NK-92 (cell line): ENCODE measurements around the gene DISC1.

ENCODE experiments used
- DNase-seq: peaks from one replicate; lab custom pipeline; 2025; ENCODE audit not compliant: unreplicated experiment; lab: John Stamatoyannopoulos, UW

Gene DISC1

DNA sequence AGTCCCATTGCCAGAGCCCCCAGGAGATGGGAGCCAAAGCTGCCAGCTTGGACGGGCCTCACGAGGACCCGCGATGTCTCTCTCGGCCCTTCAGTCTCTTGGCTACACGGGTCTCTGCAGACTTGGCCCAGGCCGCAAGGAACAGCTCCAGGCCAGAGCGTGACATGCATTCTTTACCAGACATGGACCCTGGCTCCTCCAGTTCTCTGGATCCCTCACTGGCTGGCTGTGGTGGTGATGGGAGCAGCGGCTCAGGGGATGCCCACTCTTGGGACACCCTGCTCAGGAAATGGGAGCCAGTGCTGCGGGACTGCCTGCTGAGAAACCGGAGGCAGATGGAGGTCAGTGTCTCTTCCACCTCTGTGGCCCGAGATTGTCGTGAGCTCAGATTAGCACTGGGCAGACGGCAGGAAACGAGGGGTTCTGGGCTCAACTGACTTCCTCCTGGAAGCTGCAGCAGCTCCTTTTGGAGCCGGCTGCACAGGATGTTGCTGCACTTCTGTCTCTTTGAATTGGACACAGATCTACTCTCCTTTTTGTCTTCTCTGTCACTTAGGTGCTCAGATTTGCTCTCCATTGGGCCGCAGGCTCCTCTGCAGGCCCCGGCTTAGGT lies 68.0 kb downstream of the DISC1 start:
- DNase-seq, result no peak

- DNase-seq, result no peak
These were observed 69.1 kb downstream of the DISC1 start for GRCh38 chr1:231695439-231696255.

GRCh38 chr1:231699784-231700183 lies 73.2 kb downstream of the DISC1 start:
- no peak for DNase-seq

- no peak for DNase-seq
These were observed 74.7 kb downstream of the DISC1 start for GRCh38 chr1:231701306-231701705.

- no peak for DNase-seq
These were observed 75.7 kb downstream of the DISC1 start for GRCh38 chr1:231702331-231702730.

- DNase-seq, result no peak
These were observed 76.2 kb downstream of the DISC1 start for GRCh38 chr1:231702804-231703203.

GRCh38 chr1:231705806-231706760 lies 79.5 kb downstream of the DISC1 start:
- DNase-seq, result no peak

GRCh38 chr1:231706934-231707333 lies 80.3 kb downstream of the DISC1 start:
- DNase-seq, result no peak

DNA sequence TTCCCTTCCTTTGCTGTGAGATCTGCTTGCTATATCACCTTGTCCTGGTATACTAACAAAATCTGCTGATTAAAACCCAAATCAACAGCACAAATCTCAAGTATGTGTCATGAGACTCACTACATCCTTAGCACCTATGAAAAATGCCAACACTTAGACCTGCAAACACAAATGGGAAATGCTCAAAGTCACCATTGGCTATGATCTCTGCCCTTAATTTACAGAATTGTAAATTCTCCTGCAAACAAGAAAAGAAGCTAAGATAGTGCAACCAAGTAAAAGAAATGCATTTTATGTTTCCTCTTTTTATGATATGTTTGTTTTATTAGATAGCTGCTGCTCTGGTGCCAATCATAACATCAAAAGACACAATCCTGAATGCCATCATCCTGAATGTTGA lies 80.8 kb downstream of the DISC1 start:
- no peak for DNase-seq

DNA sequence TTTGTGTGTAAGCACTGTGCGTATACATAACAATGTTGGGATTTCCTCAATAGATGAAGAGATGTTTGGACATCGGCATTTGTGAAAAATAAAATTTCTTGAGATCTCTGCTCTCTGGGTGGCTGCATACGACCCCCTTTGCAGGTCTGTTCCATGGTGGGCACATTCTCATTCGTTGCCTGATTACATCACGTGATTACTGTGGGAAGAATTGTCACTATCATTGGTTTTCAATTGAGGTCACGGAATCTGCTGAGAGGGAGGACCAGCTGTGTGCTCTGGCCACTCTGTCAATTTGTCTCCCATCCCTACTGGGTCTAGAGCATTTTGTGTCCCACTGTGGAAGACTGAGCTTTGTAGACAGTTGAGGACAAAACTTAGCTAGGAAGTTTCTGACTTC lies 81.8 kb downstream of the DISC1 start:
- DNase-seq, result no peak

- DNase-seq, result no peak
These were observed 87.8 kb downstream of the DISC1 start for GRCh38 chr1:231714440-231714839.

GRCh38 chr1:231715816-231716722 lies 89.5 kb downstream of the DISC1 start:
- no peak for DNase-seq

DNA sequence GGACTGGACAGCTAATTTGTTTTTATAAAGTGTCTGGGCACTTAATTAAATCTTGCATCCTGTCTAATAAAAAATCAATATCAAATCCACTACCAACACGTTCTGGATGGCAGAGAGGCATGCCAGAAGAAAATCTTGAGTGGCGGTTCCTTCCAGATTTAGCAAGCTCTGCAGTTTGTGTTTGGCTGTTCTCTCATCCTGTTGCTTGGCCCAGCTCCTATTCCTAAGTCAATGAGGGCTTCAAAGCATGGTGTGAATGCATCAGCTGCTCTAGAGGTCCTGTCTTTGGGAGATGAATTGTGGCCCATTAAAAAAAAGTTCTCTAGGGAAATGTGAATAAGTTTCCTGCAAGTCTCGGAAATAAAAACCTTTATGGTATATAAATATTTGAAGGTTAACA lies 90.3 kb downstream of the DISC1 start:
- DNase-seq, result no peak

GRCh38 chr1:231719485-231720183 lies 93.0 kb downstream of the DISC1 start:
- no peak for DNase-seq

GRCh38 chr1:231720652-231721325 lies 94.2 kb downstream of the DISC1 start:
- DNase-seq, result no peak

GRCh38 chr1:231721436-231721835 lies 94.8 kb downstream of the DISC1 start:
- no peak for DNase-seq

DNA sequence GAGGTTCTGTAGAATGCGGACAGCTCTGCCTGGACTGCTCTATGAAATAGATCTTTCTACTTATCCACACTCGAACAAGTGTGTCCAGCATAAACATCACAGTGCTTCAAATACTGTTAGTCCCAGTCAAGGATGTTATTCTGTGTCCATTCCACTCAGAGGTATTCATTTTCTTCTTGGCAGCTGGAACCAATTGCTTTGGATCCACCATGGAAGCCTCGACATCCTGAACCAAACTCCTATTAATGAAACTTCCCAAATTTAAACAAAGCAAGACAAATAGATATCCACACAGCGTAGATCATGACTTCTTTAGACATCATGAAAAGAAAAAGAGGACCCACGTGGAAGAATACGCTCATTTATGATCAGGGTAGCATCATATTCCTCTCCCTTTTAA lies 95.8 kb downstream of the DISC1 start:
- DNase-seq, result no peak

DNA sequence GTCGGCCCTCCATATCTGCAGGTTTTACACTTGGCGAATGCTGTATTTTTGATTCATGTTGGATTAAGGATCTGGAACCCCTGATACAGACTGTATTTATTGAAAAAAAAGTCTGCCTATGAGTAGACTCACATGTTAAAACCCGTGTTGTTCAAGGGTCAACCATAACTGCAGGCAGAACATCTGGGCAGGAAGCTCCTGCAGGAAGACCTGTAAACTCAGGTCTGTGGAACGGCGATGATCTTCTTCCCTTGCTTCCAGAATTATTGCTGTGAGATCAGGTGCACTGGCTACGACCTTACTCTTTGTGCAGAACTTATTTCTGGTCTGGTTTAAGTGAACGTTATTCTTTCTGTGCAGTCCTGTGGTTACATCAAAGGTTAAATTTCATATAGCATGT lies 96.6 kb downstream of the DISC1 start:
- no peak for DNase-seq

DNA sequence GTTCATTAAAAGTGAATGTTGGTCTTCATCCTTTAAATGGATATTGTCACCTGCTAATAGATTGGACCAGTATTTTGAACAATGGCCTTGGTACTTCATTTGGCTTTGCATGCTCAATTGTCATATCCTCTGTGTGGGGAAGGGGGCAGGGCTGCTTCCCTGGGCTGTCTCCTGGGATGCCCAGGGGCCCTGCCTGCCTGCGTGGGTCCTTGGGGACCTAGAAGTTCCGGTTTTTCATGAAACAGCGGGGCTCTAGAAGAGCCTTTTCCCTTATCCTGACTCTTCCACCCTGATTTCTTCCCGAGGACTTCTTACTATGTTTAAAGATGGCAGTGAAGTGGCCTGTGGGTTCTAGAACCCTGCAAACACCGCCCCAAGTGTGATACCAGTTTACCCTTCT lies 97.5 kb downstream of the DISC1 start:
- no peak for DNase-seq
